Measurements from ENCODE around the gene CYP2U1.

- TF ChIP-seq POLR2AphosphoS5 (IDR thresholded peaks at IDR 0.05; ENCODE audit: low read depth, low read length) (no peak), SIN3A (IDR thresholded peaks at IDR 0.05; ENCODE audit: borderline replicate concordance, insufficient read depth, low read length) (no peak), REST (IDR thresholded peaks at IDR 0.05; ENCODE audit: insufficient read depth in 1 of 2, low read depth in 2 of 2, low read length in 2 of 2) (no peak)
These were observed 47.5 kb downstream of the CYP2U1 start for GRCh38 chr4:107978716-107979451.
